Activated T-cell treated with anti-CD3 and anti-CD28 coated beads, Interleukin-2, amount 50 U/mL, for 24 hours (primary cell): ENCODE data around the gene ZNF692.

Experiments used
- DNase-seq: peaks from one replicate; pipeline ENCODE4 v3.0.0-alpha.2; 2020
- H3K27ac Mint-ChIP-seq: 2 replicates; pipeline ENCODE4 v1.8.0; 2020; ENCODE audit warnings: mild to moderate bottlenecking, mixed read lengths
- H3K27me3 Mint-ChIP-seq: 2 replicates; pipeline ENCODE4 v1.8.0; 2020; ENCODE audit warnings: mixed read lengths
- H3K36me3 Mint-ChIP-seq: 2 replicates; pipeline ENCODE4 v1.8.0; 2020; ENCODE audit warnings: low read depth, mixed read lengths
- H3K4me1 Mint-ChIP-seq: 2 replicates; pipeline ENCODE4 v1.8.0; 2020; ENCODE audit warnings: low read depth, mixed read lengths
- H3K4me3 Mint-ChIP-seq: 2 replicates; pipeline ENCODE4 v1.8.0; 2020; ENCODE audit warnings: mild to moderate bottlenecking, moderate library complexity, mixed read lengths
- H3K9me3 Mint-ChIP-seq: 2 replicates; pipeline ENCODE4 v1.8.0; 2020; ENCODE audit warnings: mixed read lengths

Gene ZNF692

GRCh38 chr1:248858096-248858890 lies 592 bp downstream of the ZNF692 start:
- peaks cover 30% of the 10 kb centered on the region for H3K4me1 Mint-ChIP-seq
- H3K9me3 Mint-ChIP-seq = no peaks in the 10 kb centered on the region
- H3K4me3 Mint-ChIP-seq = peak overlapping the region; percentile 94
- peak; percentile 75 for DNase-seq
- peaks cover 5% of the 10 kb centered on the region for H3K36me3 Mint-ChIP-seq
- H3K27me3 Mint-ChIP-seq = no peaks in the 10 kb centered on the region
- peak overlapping the region; percentile 97 for H3K27ac Mint-ChIP-seq

- Mint-ChIP-seq H3K36me3 (peaks cover 5% of the 10 kb centered on the region), H3K27ac (peak overlapping the region; percentile 97), H3K4me1 (peaks cover 26% of the 10 kb centered on the region), H3K9me3 (no peaks in the 10 kb centered on the region), H3K27me3 (no peaks in the 10 kb centered on the region), H3K4me3 (peak overlapping the region; percentile 94)
- no peak for DNase-seq
Measured at GRCh38 chr1:248857749-248858095, 1.2 kb downstream of the ZNF692 start.

GRCh38 chr1:248857201-248857600 lies 1.7 kb downstream of the ZNF692 start:
- Mint-ChIP-seq H3K27ac (peak overlapping the region; percentile 97), H3K27me3 (no peaks in the 10 kb centered on the region), H3K9me3 (no peaks in the 10 kb centered on the region), H3K36me3 (peaks cover 5% of the 10 kb centered on the region), H3K4me1 (peaks cover 21% of the 10 kb centered on the region), H3K4me3 (peak overlapping the region; percentile 94)
- no peak for DNase-seq

GRCh38 chr1:248856176-248856575 lies 2.7 kb downstream of the ZNF692 start:
- no peak for DNase-seq
- Mint-ChIP-seq H3K4me1 (peaks cover 18% of the 10 kb centered on the region), H3K36me3 (peaks cover 5% of the 10 kb centered on the region), H3K4me3 (peak overlapping the region; percentile 94), H3K27ac (peak overlapping the region; percentile 85), H3K27me3 (no peaks in the 10 kb centered on the region), H3K9me3 (no peaks in the 10 kb centered on the region)

- H3K4me1 Mint-ChIP-seq = peaks cover 18% of the 10 kb centered on the region
- peak overlapping the region; percentile 85 for H3K27ac Mint-ChIP-seq
- DNase-seq = no peak
- H3K27me3 Mint-ChIP-seq = no peaks in the 10 kb centered on the region
- H3K36me3 Mint-ChIP-seq = peaks cover 5% of the 10 kb centered on the region
- no peaks in the 10 kb centered on the region for H3K9me3 Mint-ChIP-seq
- H3K4me3 Mint-ChIP-seq = no peak overlapping the region
Measured at GRCh38 chr1:248855580-248855979, 3.3 kb downstream of the ZNF692 start.

GRCh38 chr1:248853663-248854375 lies 5.1 kb downstream of the ZNF692 start:
- no peak for DNase-seq
- H3K9me3 Mint-ChIP-seq = no peaks in the 10 kb centered on the region
- H3K27ac Mint-ChIP-seq = no peak overlapping the region
- H3K4me3 Mint-ChIP-seq = no peak overlapping the region
- peaks cover 3% of the 10 kb centered on the region for H3K4me1 Mint-ChIP-seq
- no peaks in the 10 kb centered on the region for H3K27me3 Mint-ChIP-seq
- no peaks in the 10 kb centered on the region for H3K36me3 Mint-ChIP-seq

- H3K27me3 Mint-ChIP-seq = no peaks in the 10 kb centered on the region
- no peak overlapping the region for H3K27ac Mint-ChIP-seq
- no peak for DNase-seq
- no peaks in the 10 kb centered on the region for H3K36me3 Mint-ChIP-seq
- no peaks in the 10 kb centered on the region for H3K4me1 Mint-ChIP-seq
- H3K4me3 Mint-ChIP-seq = no peak overlapping the region
- no peaks in the 10 kb centered on the region for H3K9me3 Mint-ChIP-seq
Measured at GRCh38 chr1:248852481-248853405, 6.1 kb downstream of the ZNF692 start.

GRCh38 chr1:248851390-248851789 lies 7.5 kb downstream of the ZNF692 start:
- no peaks in the 10 kb centered on the region for H3K9me3 Mint-ChIP-seq
- no peak overlapping the region for H3K27ac Mint-ChIP-seq
- H3K4me3 Mint-ChIP-seq = no peak overlapping the region
- no peaks in the 10 kb centered on the region for H3K27me3 Mint-ChIP-seq
- DNase-seq = no peak
- peaks cover 10% of the 10 kb centered on the region for H3K36me3 Mint-ChIP-seq
- H3K4me1 Mint-ChIP-seq = no peaks in the 10 kb centered on the region

GRCh38 chr1:248850536-248851251 lies 8.2 kb downstream of the ZNF692 start:
- peaks cover 17% of the 10 kb centered on the region for H3K36me3 Mint-ChIP-seq
- no peaks in the 10 kb centered on the region for H3K9me3 Mint-ChIP-seq
- DNase-seq = no peak
- H3K27me3 Mint-ChIP-seq = no peaks in the 10 kb centered on the region
- no peak overlapping the region for H3K4me3 Mint-ChIP-seq
- H3K27ac Mint-ChIP-seq = no peak overlapping the region
- H3K4me1 Mint-ChIP-seq = no peaks in the 10 kb centered on the region

GRCh38 chr1:248850124-248850523 lies 8.8 kb downstream of the ZNF692 start:
- no peak overlapping the region for H3K4me3 Mint-ChIP-seq
- no peaks in the 10 kb centered on the region for H3K4me1 Mint-ChIP-seq
- H3K9me3 Mint-ChIP-seq = no peaks in the 10 kb centered on the region
- peaks cover 22% of the 10 kb centered on the region for H3K36me3 Mint-ChIP-seq
- no peaks in the 10 kb centered on the region for H3K27me3 Mint-ChIP-seq
- DNase-seq = no peak
- H3K27ac Mint-ChIP-seq = peak overlapping the region; percentile 70

- DNase-seq = no peak
- Mint-ChIP-seq H3K4me1 (no peaks in the 10 kb centered on the region), H3K27ac (peak overlapping the region; percentile 70), H3K36me3 (peaks cover 27% of the 10 kb centered on the region), H3K4me3 (no peak overlapping the region), H3K27me3 (no peaks in the 10 kb centered on the region), H3K9me3 (no peaks in the 10 kb centered on the region)
Measured at GRCh38 chr1:248849637-248850036, 9.2 kb downstream of the ZNF692 start.

GRCh38 chr1:248849152-248849551 lies 9.7 kb downstream of the ZNF692 start:
- peaks cover 32% of the 10 kb centered on the region for H3K36me3 Mint-ChIP-seq
- H3K27ac Mint-ChIP-seq = peak overlapping the region; percentile 1
- no peak overlapping the region for H3K4me3 Mint-ChIP-seq
- H3K27me3 Mint-ChIP-seq = no peaks in the 10 kb centered on the region
- DNase-seq = no peak
- H3K9me3 Mint-ChIP-seq = no peaks in the 10 kb centered on the region
- H3K4me1 Mint-ChIP-seq = no peaks in the 10 kb centered on the region

GRCh38 chr1:248848602-248849001 lies 10.3 kb downstream of the ZNF692 start:
- Mint-ChIP-seq H3K9me3 (no peaks in the 10 kb centered on the region), H3K36me3 (peaks cover 36% of the 10 kb centered on the region), H3K27ac (peak overlapping the region; percentile 1), H3K4me3 (no peak overlapping the region), H3K4me1 (no peaks in the 10 kb centered on the region), H3K27me3 (no peaks in the 10 kb centered on the region)
- no peak for DNase-seq

GRCh38 chr1:248847956-248848561 lies 10.8 kb downstream of the ZNF692 start:
- Mint-ChIP-seq H3K27me3 (no peaks in the 10 kb centered on the region), H3K4me1 (no peaks in the 10 kb centered on the region), H3K4me3 (no peak overlapping the region), H3K36me3 (peaks cover 36% of the 10 kb centered on the region), H3K9me3 (no peaks in the 10 kb centered on the region), H3K27ac (no peak overlapping the region)
- DNase-seq = no peak
